Heart left ventricle (tissue), 16 donors: Measurements from ENCODE around the gene GAS7. TPM values are rescaled to one million over a fixed set of nuclear protein-coding genes. Genes with fewer than 3 reads are reported as not detected.

Source experiments
- ATAC-seq, 4 donors: fragments of 200-7000 bp; cut with Tn5 transposase; one replicate each; pipeline ENCODE4 v1.9.1; 2020 to 2022; ENCODE audit warnings: moderate library complexity in 4 of 4, mild to moderate bottlenecking in 3 of 4, moderate number of reproducible peaks in 1 of 4
- DNase-seq, 5 donors: peaks; one replicate each; pipeline ENCODE4 v3.0.0-alpha.2; 2020
- H3K27ac ChIP-seq, 12 donors: fragments of 200-600 bp; sonication (generic) in 4 of 12; one replicate each; pipeline versions ENCODE4 v1.5.0 to v1.8.0; 2016 to 2022; ENCODE audit warnings: mild to moderate bottlenecking in 2 of 12
- H3K27me3 ChIP-seq, 9 donors: fragments of 200-600 bp; sonication (generic) in 2 of 9; one replicate each; pipeline versions ENCODE4 v1.5.1 to v1.8.0; 2016 to 2022; ENCODE audit warnings: mild to moderate bottlenecking in 3 of 9
- H3K36me3 ChIP-seq, 9 donors: fragments of 200-600 bp; sonication (generic) in 2 of 9; one replicate each; pipeline versions ENCODE4 v1.5.0 to v1.8.0; 2018 to 2022; ENCODE audit warnings: mild to moderate bottlenecking in 2 of 9
- H3K4me1 ChIP-seq, 12 donors: fragments of 200-600 bp; sonication (generic) in 4 of 12; one replicate each; pipeline versions ENCODE4 v1.5.0 to v1.8.0; 2016 to 2022; ENCODE audit warnings: mild to moderate bottlenecking in 3 of 12
- H3K4me3 ChIP-seq, 12 donors: fragments of 200-600 bp; sonication (generic) in 4 of 12; one replicate each; pipeline versions ENCODE4 v1.5.0 to v1.8.0; 2017 to 2022; ENCODE audit warnings: mild to moderate bottlenecking in 9 of 12, moderate library complexity in 4 of 12
- H3K9me3 ChIP-seq, 12 donors: fragments of 200-600 bp; sonication (generic) in 4 of 12; one replicate each; pipeline versions ENCODE4 v1.5.0 to v1.8.0; 2016 to 2022; ENCODE audit warnings: mild to moderate bottlenecking in 1 of 12
- POLR2A ChIP-seq, 2 donors: fragments of 450-650 bp; IDR thresholded peaks; one replicate each; pipeline ENCODE4 v1.6.1; 2017; ENCODE audit warnings: antibody characterized with exemption in 2 of 2, mild to moderate bottlenecking in 2 of 2, moderate library complexity in 2 of 2
- WGBS, 4 donors: extraction: QIAGEN DNeasy Blood & Tissue Kit in 2 of 4; methylation state at CpG; one replicate each; pipeline versions ENCODE4 v1.1.5 to v1.1.7; 2013 to 2018; 5-methylcytosine and 5-hydroxymethylcytosine counted together
- intact Hi-C, 10 donors: fragments of 100-400 bp; cut with DNase I; formaldehyde crosslinking; loops; one replicate each; pipeline versions ENCODE4 v1.11.1 to v1.14.2; 2022
- polyA plus RNA-seq, 2 donors: library from polyadenylated mRNA; stranded (reverse); fragments of 200-250 nt; gene quantifications; one replicate each; pipeline ENCODE4 v1.2.3, GENCODE V29; 2013
- total RNA-seq, 9 donors: library from RNA; depleted of rRNA in 2 of 9; stranded (reverse); fragments of >200 nt in 2 of 9; fragmentation: NEBNext Ultra II Directional in 3 of 9; extraction: Animal tissue kit (Norgen Biotek cat#: 25700) in 3 of 9; gene quantifications; one replicate each; pipeline versions ENCODE4 v1.1.0 to v1.2.4, GENCODE V29; 2016 to 2023
- TF ChIP-seq, protein P1 (sequence below), 12 donors: fragments of 200-600 bp; sonication (generic) in 4 of 12; IDR thresholded peaks; one replicate each; pipeline versions ENCODE4 v1.5.0 to v1.8.0; 2018 to 2022; ENCODE audit warnings: antibody characterized with exemption in 12 of 12, mild to moderate bottlenecking in 5 of 12
- donor health status: ischemic (EF 13 %, LVEDD 7.1; RV severe dilation, severe dysfunction).
- donor health status: healthy with polysubstance abuse.
- donor health status: DM: no; HTN: yes; CAD: no.
- donor health status: DM: no; HTN: no; CAD: no.
- donor health status: ischemic (EF 25% LVEDD 6.9; RV normal size, moderate dysfunction).
- donor health status: ischemic (EF 25% LVEDD 5.7; RV mildly dilated, moderate dysfunction).
- donor health status: healthy.
- donor health status: DM: yes; HTN: yes; CAD: no.
- donor health status: ischemic (EF 35%, LVEDD 5.7; RV mildly dilated, moderate dysfunction).
- donor health status: nonischemic (EF 11% LVEDD 7.7; RV severe dilation, severe dysfunction).
- donor health status: DM: yes; HTN: yes; CAD: no.
- donor health status: PGD.
- donor health status: ischemic (EF 29% LVEDD 5.4; RV normal size, mild dysfunction).
- donor health status: nonischemic (EF 23%, LVEDD 6.1; RV moderate dilation, normal function).

The GAS7 gene
- total and polyA plus RNA-seq, 11 donors = 19.4 to 86.5 (median 65.1) TPM

DNA sequence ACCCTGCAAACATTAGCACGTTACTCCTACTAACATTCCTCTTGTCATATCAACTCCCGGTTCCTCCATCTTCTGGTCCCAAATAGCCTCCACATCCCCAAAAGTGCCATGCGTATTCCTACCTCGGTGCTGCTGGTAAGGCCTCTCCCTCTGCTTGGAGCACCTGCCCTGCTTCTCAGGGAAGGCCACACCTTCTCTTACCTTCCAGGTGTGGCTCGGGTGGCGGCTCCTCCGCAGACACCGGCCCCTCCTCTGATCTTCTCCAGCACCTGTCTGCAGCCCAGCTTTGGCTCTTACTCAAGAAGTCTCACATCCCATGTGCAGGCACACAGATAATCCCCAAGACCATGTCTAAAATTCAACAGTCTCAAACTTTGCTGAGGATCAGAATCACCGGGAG lies 92.3 kb downstream of the GAS7 start:
- Histone ChIP-seq H3K27ac (peak overlapping the region in 11 of 12 donors; percentile 37 to 74 (median 64)), H3K4me3 (no peak overlapping the region), H3K36me3 (no peaks in the 10 kb centered on the region), H3K27me3 (no peaks in the 10 kb centered on the region), H3K9me3 (no peaks in the 10 kb centered on the region), H3K4me1 (peaks cover 0 to 41% (median 14%) of the 10 kb centered on the region in 12 donors)
- intact Hi-C loops = no loop called here
- 77 to 87% (median 84%) methylated on average over 9 of the region's 9 CpGs for WGBS, 4 donors
- no peak for DNase-seq
- ATAC-seq = no peak
- TF ChIP-seq, protein P1, sequence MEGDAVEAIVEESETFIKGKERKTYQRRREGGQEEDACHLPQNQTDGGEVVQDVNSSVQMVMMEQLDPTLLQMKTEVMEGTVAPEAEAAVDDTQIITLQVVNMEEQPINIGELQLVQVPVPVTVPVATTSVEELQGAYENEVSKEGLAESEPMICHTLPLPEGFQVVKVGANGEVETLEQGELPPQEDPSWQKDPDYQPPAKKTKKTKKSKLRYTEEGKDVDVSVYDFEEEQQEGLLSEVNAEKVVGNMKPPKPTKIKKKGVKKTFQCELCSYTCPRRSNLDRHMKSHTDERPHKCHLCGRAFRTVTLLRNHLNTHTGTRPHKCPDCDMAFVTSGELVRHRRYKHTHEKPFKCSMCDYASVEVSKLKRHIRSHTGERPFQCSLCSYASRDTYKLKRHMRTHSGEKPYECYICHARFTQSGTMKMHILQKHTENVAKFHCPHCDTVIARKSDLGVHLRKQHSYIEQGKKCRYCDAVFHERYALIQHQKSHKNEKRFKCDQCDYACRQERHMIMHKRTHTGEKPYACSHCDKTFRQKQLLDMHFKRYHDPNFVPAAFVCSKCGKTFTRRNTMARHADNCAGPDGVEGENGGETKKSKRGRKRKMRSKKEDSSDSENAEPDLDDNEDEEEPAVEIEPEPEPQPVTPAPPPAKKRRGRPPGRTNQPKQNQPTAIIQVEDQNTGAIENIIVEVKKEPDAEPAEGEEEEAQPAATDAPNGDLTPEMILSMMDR (IDR thresholded peaks at IDR 0.05) = no peak
- no peak for TF ChIP-seq POLR2A (IDR thresholded peaks at IDR 0.05)

DNA sequence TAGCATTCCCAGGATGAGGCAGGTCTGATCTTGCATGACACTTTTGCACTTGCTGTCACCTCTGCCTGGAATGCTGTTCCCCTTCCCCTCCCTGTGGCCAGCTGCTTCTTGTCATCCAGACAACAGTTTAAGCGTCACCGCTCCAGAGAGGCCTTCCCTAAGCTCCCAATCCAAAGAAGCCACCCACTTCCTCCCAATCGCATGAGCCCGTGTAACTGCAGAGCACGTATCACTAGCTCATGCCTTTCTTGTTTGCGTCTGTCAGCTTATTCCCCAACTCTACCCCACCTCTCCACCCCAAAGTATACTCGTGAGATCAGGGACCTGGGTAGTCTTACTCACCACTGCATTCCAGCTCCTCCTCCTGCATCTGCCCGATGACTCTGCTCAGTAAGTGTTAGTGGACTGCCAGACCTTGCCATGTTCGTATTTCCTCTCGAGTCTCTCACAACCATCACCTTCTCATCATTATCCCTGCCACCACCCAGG lies 92.8 kb downstream of the GAS7 start:
- Histone ChIP-seq H3K4me1 (peaks cover 0 to 41% (median 14%) of the 10 kb centered on the region in 12 donors), H3K36me3 (no peaks in the 10 kb centered on the region), H3K27ac (peak overlapping the region in 11 of 12 donors; percentile 20 to 74 (median 64)), H3K27me3 (no peaks in the 10 kb centered on the region), H3K9me3 (no peaks in the 10 kb centered on the region), H3K4me3 (no peak overlapping the region)
- TF ChIP-seq POLR2A (IDR thresholded peaks at IDR 0.05) = no peak
- TF ChIP-seq, protein P1 (IDR thresholded peaks at IDR 0.05) = no peak
- intact Hi-C loops = no loop called here
- WGBS, 4 donors = 13 to 29% (median 20%) methylated on average over 10 of the region's 10 CpGs
- ATAC-seq = peak; percentile 76 to 93 (median 92)
- peak in 4 of 5 donors; percentile 55 to 84 (median 68) for DNase-seq

DNA sequence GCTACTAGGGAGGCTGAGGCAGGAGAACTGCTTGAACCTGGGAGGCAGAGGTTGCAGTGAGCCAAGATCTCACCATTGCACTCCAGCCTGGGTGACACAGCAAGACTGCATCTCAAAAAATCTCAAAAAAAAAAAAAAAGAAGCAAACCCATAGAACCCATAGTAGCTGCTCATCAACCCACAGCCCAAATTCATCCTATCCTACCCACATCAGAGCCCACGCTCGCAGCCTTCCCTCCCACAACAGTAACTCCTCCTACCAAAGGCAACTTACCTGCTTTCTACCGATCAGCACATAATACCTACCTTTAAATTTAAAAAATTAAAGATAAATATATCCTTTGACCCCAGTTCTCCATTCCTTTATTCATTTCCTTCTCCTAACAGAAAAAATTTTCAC lies 94.7 kb downstream of the GAS7 start:
- intact Hi-C loops = no loop called here
- ATAC-seq = no peak
- Histone ChIP-seq H3K36me3 (no peaks in the 10 kb centered on the region), H3K27me3 (no peaks in the 10 kb centered on the region), H3K4me1 (peaks cover 0 to 46% (median 15%) of the 10 kb centered on the region in 12 donors), H3K9me3 (no peaks in the 10 kb centered on the region), H3K4me3 (no peak overlapping the region), H3K27ac (no peak overlapping the region)
- TF ChIP-seq POLR2A (IDR thresholded peaks at IDR 0.05) = no peak
- TF ChIP-seq, protein P1 (IDR thresholded peaks at IDR 0.05) = no peak
- DNase-seq = no peak
- 89 to 93% (median 90%) methylated on average over 3 of the region's 3 CpGs for WGBS, 4 donors

DNA sequence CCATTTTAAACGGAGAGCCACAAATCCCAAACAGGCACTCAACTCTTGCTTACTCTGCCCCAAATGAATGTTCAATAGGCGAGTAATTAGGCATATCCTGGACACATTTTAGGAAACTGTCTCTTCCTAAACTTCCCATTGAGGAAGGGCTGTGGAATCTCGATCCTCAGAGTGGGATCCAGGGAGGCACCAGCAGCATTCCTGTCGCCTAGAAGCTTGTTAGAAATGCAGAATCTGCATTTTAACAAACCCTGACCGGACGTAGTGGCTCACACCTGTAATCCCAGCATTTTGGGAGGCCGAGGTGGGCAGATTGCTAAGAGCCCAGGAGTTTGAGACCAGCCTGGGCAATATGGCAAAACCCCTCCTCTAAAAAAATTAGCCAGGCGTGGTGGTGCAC lies 95.6 kb downstream of the GAS7 start:
- Histone ChIP-seq H3K9me3 (no peaks in the 10 kb centered on the region), H3K36me3 (no peaks in the 10 kb centered on the region), H3K27me3 (no peaks in the 10 kb centered on the region), H3K27ac (no peak overlapping the region), H3K4me1 (peaks cover 0 to 44% (median 16%) of the 10 kb centered on the region in 12 donors), H3K4me3 (no peak overlapping the region)
- TF ChIP-seq, protein P1 (IDR thresholded peaks at IDR 0.05) = no peak
- no peak for TF ChIP-seq POLR2A (IDR thresholded peaks at IDR 0.05)
- WGBS, 4 donors = 64 to 84% (median 81%) methylated on average over 6 to 8 of the region's 8 CpGs
- no peak for DNase-seq
- ATAC-seq = no peak
- intact Hi-C loops = no loop called here
